ENCODE data around the gene TSR3. TPM values are rescaled to one million over a fixed set of nuclear protein-coding genes. Genes with fewer than 3 reads are reported as not detected.

TSR3 gene
- total and polyA plus RNA-seq, 3 donors from 2014 or later = 40.9 to 89.5 (median 79.4) TPM

DNA sequence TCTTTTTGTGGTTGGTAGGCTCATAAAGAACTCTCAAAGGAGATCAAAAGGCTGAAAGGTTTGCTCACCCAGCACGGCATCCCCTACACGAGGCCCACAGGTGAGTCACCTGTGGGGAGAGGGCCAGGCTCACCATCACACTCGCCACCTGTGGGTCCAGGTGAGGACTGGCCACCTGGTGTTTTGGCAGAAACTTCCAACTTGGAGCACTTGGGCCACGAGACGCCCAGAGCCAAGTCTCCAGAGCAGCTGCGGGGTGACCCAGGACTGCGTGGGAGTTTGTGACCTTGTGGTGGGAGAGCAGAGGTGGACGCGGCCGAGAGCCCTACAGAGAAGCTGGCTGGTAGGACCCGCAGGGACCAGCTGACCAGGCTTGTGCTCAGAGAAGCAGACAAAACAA, 11.1 kb upstream of the TSR3 start:
- Histone ChIP-seq H3K27ac (no peak overlapping the region), H3K4me3 (no peak overlapping the region), H3K4me1 (no peaks in the 10 kb centered on the region), H3K27me3 (no peaks in the 10 kb centered on the region), H3K36me3 (ENCODE audit: low read depth, missing control alignments) (no peaks in the 10 kb centered on the region), H3K9me3 (no peaks in the 10 kb centered on the region)
- WGBS, 2 donors = 54 to 61% methylated on average over 10 to 11 of the region's 11 CpGs
- TF ChIP-seq, protein P1, sequence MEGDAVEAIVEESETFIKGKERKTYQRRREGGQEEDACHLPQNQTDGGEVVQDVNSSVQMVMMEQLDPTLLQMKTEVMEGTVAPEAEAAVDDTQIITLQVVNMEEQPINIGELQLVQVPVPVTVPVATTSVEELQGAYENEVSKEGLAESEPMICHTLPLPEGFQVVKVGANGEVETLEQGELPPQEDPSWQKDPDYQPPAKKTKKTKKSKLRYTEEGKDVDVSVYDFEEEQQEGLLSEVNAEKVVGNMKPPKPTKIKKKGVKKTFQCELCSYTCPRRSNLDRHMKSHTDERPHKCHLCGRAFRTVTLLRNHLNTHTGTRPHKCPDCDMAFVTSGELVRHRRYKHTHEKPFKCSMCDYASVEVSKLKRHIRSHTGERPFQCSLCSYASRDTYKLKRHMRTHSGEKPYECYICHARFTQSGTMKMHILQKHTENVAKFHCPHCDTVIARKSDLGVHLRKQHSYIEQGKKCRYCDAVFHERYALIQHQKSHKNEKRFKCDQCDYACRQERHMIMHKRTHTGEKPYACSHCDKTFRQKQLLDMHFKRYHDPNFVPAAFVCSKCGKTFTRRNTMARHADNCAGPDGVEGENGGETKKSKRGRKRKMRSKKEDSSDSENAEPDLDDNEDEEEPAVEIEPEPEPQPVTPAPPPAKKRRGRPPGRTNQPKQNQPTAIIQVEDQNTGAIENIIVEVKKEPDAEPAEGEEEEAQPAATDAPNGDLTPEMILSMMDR (IDR thresholded peaks at IDR 0.05) = no peak
- no peak for TF ChIP-seq POLR2A (IDR thresholded peaks at IDR 0.05)
- DNase-seq = no peak
- intact Hi-C loops (cut with DNase I; ENCODE audit: low total_unique reads) = no loop called here

DNA sequence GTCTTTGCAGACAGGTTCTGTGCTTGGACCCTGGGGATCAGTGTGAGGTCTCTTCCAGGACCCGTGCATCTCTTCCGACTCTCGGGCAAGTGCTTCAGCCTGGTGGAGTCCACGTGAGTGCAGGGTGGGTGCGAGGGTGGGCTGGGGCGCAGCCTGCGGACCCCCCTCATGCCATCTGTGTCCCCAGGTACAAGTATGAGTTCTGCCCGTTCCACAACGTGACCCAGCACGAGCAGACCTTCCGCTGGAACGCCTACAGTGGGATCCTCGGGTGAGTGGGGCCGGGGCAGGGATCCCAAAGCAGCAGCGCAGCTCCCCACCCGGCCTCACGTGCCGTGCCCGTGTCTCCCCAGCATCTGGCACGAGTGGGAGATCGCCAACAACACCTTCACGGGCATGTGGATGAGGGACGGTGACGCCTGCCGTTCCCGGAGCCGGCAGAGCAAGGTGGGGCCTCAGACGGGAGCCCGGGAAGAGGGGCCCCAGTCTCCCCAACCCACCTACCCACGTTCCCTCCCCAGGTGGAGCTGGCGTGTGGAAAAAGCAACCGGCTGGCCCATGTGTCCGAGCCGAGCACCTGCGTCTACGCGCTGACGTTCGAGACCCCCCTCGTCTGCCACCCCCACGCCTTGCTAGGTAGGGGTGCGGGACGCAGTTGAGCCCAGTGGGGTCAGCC, 10.1 kb upstream of the TSR3 start:
- Histone ChIP-seq H3K9me3 (no peaks in the 10 kb centered on the region), H3K4me3 (no peak overlapping the region), H3K27me3 (no peaks in the 10 kb centered on the region), H3K27ac (no peak overlapping the region), H3K36me3 (ENCODE audit: low read depth, missing control alignments) (no peaks in the 10 kb centered on the region), H3K4me1 (no peaks in the 10 kb centered on the region)
- 91 to 93% methylated on average over 22 to 43 of the region's 43 CpGs for WGBS, 2 donors
- DNase-seq = no peak
- intact Hi-C loops (cut with DNase I; ENCODE audit: low total_unique reads) = no loop called here
- TF ChIP-seq POLR2A (IDR thresholded peaks at IDR 0.05) = no peak
- TF ChIP-seq, protein P1 (IDR thresholded peaks at IDR 0.05) = no peak

GRCh38 chr16:1357906-1358566, 6.4 kb upstream of the TSR3 start:
- H3K27me3 ChIP-seq = no peaks in the 10 kb centered on the region
- intact Hi-C loops (cut with DNase I; ENCODE audit: low total_unique reads) = no loop called here
- no peaks in the 10 kb centered on the region for H3K36me3 ChIP-seq (ENCODE audit: low read depth, missing control alignments)
- H3K4me3 ChIP-seq = no peak overlapping the region
- 79 to 84% methylated on average over 17 to 19 of the region's 19 CpGs for WGBS, 2 donors
- H3K9me3 ChIP-seq = no peaks in the 10 kb centered on the region
- TF ChIP-seq, protein P1 (IDR thresholded peaks at IDR 0.05) = no peak
- no peak for TF ChIP-seq POLR2A (IDR thresholded peaks at IDR 0.05)
- H3K4me1 ChIP-seq = no peaks in the 10 kb centered on the region
- DNase-seq = no peak
- H3K27ac ChIP-seq = no peak overlapping the region

- Histone ChIP-seq H3K4me1 (peaks cover 3% of the 10 kb centered on the region), H3K36me3 (ENCODE audit: low read depth, missing control alignments) (no peaks in the 10 kb centered on the region), H3K27ac (no peak overlapping the region), H3K4me3 (no peak overlapping the region), H3K27me3 (no peaks in the 10 kb centered on the region), H3K9me3 (no peaks in the 10 kb centered on the region)
- DNase-seq = no peak
- WGBS, 2 donors = 72 to 78% methylated on average over 6 to 33 of the region's 33 CpGs
- TF ChIP-seq, protein P1 (IDR thresholded peaks at IDR 0.05) = no peak
- TF ChIP-seq POLR2A (IDR thresholded peaks at IDR 0.05) = no peak
- intact Hi-C loops (cut with DNase I; ENCODE audit: low total_unique reads) = no loop called here
Measured at GRCh38 chr16:1356061-1356900, 4.6 kb upstream of the TSR3 start.

Data from testis (tissue), 3 donors.